ENCODE data around the gene PPP1R15A. TPM values are rescaled to one million over a fixed set of nuclear protein-coding genes. Genes with fewer than 3 reads are reported as not detected.

PPP1R15A gene
- total RNA-seq, 1 experiment from 2014 or later: 83.3 TPM

GRCh38 chr19:48862827-48863226 is 9.4 kb upstream of the PPP1R15A start:
- Mint-ChIP-seq H3K4me1 (ENCODE audit: low read depth, unreplicated experiment) (peaks cover 13% of the 10 kb centered on the region), H3K36me3 (ENCODE audit: insufficient read depth, unreplicated experiment) (no peaks in the 10 kb centered on the region), H3K27ac (ENCODE audit: unreplicated experiment) (no peak overlapping the region), H3K27me3 (ENCODE audit: insufficient read depth, unreplicated experiment) (no peaks in the 10 kb centered on the region), H3K4me3 (ENCODE audit: unreplicated experiment) (no peak overlapping the region), H3K9me3 (ENCODE audit: unreplicated experiment) (no peaks in the 10 kb centered on the region)
- TF ChIP-seq CTCF (IDR thresholded peaks at IDR 0.05; ENCODE audit: insufficient read depth in 1 of 2, low read depth in 1 of 2, low read length in 1 of 2, severe bottlenecking in 1 of 2, unreplicated experiment in 1 of 2): no peak
- no TSS peak for BruUV-seq (replicated peaks)
- peaks cover 2% of the 10 kb centered on the region for H3K36me3 ChIP-seq (ENCODE audit: control insufficient read depth, insufficient read depth, low read length)
- POLR2A ChIA-PET: no interaction called here
- intact Hi-C loops (cut with micrococcal nuclease; ENCODE audit: unreplicated experiment): no loop called here
- CTCF ChIA-PET: no interaction called here
- peaks cover 17% of the 10 kb centered on the region for H3K4me1 ChIP-seq
- no peak for DNase-seq
- no peaks in the 10 kb centered on the region for H3K9me3 ChIP-seq
- no peak overlapping the region for H3K4me3 ChIP-seq (ENCODE audit: low read depth, low read length)
- H3K27me3 ChIP-seq (replicated peaks; ENCODE audit: control insufficient read depth, insufficient read depth, low read length): no peaks in the 10 kb centered on the region

GRCh38 chr19:48866692-48867091 is 5.5 kb upstream of the PPP1R15A start:
- H3K9me3 ChIP-seq: no peaks in the 10 kb centered on the region
- POLR2A ChIA-PET: no interaction called here
- intact Hi-C loops (cut with micrococcal nuclease; ENCODE audit: unreplicated experiment): no loop called here
- no TSS peak for BruUV-seq (replicated peaks)
- H3K4me3 ChIP-seq (ENCODE audit: low read depth, low read length): no peak overlapping the region
- Mint-ChIP-seq H3K36me3 (ENCODE audit: insufficient read depth, unreplicated experiment) (no peaks in the 10 kb centered on the region), H3K9me3 (ENCODE audit: unreplicated experiment) (no peaks in the 10 kb centered on the region), H3K27me3 (ENCODE audit: insufficient read depth, unreplicated experiment) (no peaks in the 10 kb centered on the region), H3K27ac (ENCODE audit: unreplicated experiment) (peak overlapping the region; percentile 76), H3K4me1 (ENCODE audit: low read depth, unreplicated experiment) (peaks cover 23% of the 10 kb centered on the region), H3K4me3 (ENCODE audit: unreplicated experiment) (peak overlapping the region; percentile 17)
- CTCF ChIA-PET: interaction anchor here (1.1 kb wide), 1 partner anchor 22 kb away, joined by 4 read pairs; no protein-coding TSS in a partner anchor
- no peaks in the 10 kb centered on the region for H3K27me3 ChIP-seq (replicated peaks; ENCODE audit: control insufficient read depth, insufficient read depth, low read length)
- H3K36me3 ChIP-seq (ENCODE audit: control insufficient read depth, insufficient read depth, low read length): no peaks in the 10 kb centered on the region
- H3K4me1 ChIP-seq: peaks cover 28% of the 10 kb centered on the region
- no peak for DNase-seq
- TF ChIP-seq CTCF (IDR thresholded peaks at IDR 0.05; ENCODE audit: insufficient read depth in 1 of 2, low read depth in 1 of 2, low read length in 1 of 2, severe bottlenecking in 1 of 2, unreplicated experiment in 1 of 2): no peak

GRCh38 chr19:48867123-48867745 is 5.0 kb upstream of the PPP1R15A start:
- Histone ChIP-seq H3K4me3 (ENCODE audit: low read depth, low read length) (peak overlapping the region; percentile 21), H3K27me3 (replicated peaks; ENCODE audit: control insufficient read depth, insufficient read depth, low read length) (no peaks in the 10 kb centered on the region), H3K9me3 (no peaks in the 10 kb centered on the region), H3K4me1 (peaks cover 28% of the 10 kb centered on the region), H3K36me3 (ENCODE audit: control insufficient read depth, insufficient read depth, low read length) (no peaks in the 10 kb centered on the region)
- H3K9me3 Mint-ChIP-seq (ENCODE audit: unreplicated experiment): no peaks in the 10 kb centered on the region
- no peak for TF ChIP-seq CTCF (IDR thresholded peaks at IDR 0.05; ENCODE audit: insufficient read depth in 1 of 2, low read depth in 1 of 2, low read length in 1 of 2, severe bottlenecking in 1 of 2, unreplicated experiment in 1 of 2)
- peaks cover 5% of the 10 kb centered on the region for H3K36me3 Mint-ChIP-seq (ENCODE audit: insufficient read depth, unreplicated experiment)
- intact Hi-C loops (cut with micrococcal nuclease; ENCODE audit: unreplicated experiment): no loop called here
- POLR2A ChIA-PET: interaction anchor here (0.5 to 0.6 kb wide), 2 partner anchors 32 to 97 kb away, joined by 3 read pairs; no protein-coding TSS in a partner anchor
- CTCF ChIA-PET: interaction anchor here (1.1 kb wide), 1 partner anchor 23 kb away, joined by 4 read pairs; no protein-coding TSS in a partner anchor
- peaks cover 25% of the 10 kb centered on the region for H3K4me1 Mint-ChIP-seq (ENCODE audit: low read depth, unreplicated experiment)
- peak overlapping the region; percentile 76 for H3K27ac Mint-ChIP-seq (ENCODE audit: unreplicated experiment)
- no TSS peak for BruUV-seq (replicated peaks)
- peak overlapping the region; percentile 17 for H3K4me3 Mint-ChIP-seq (ENCODE audit: unreplicated experiment)
- DNase-seq: peak in 1 of 2 experiments; percentile 60
- H3K27me3 Mint-ChIP-seq (ENCODE audit: insufficient read depth, unreplicated experiment): peaks cover 2% of the 10 kb centered on the region

Measured in Caco-2 (cell line).